Ovary (tissue), 3 donors: Measurements from ENCODE around the gene CDKAL1.

Experiments
- CTCF ChIP-seq, 3 donors: fragments of 450-650 bp in 2 of 3; fragments of 200-600 bp in 1 of 3; IDR thresholded peaks; one replicate each; pipeline versions ENCODE4 v1.5.1 to v1.8.0; 2016 to 2022; ENCODE audit warnings: antibody characterized with exemption in 3 of 3, mild to moderate bottlenecking in 1 of 3
- EP300 ChIP-seq: sonication (generic); formaldehyde crosslinking; IDR thresholded peaks from one replicate; pipeline ENCODE4 v1.6.1; 2017; ENCODE audit warnings: antibody characterized with exemption
- POLR2A ChIP-seq: fragments of 450-650 bp; IDR thresholded peaks from one replicate; pipeline ENCODE4 v1.6.1; 2017; ENCODE audit warnings: antibody characterized with exemption, mild to moderate bottlenecking, moderate library complexity
- donor health status: DM: no; HTN: no; CAD: no.

DNA sequence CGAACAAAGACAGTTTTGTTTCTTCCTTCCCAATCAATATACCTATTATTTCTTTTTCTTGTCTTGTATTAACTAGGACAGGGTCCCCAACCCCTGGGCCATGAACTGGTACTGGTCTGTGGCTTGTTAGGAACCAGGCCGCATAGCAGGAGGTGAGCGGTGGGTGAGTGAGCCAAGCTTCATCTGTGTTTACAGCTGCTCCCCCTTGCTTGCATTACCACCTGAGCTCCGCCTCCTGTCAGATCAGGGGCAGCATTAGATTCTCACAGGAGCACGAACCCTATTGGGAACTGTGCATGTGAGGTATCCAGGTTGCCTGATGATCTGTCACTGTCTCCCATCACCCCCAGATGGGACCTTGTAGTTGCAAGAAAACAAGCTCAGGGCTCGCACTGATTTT, 151.9 kb downstream of the CDKAL1 start:
- no peak for TF ChIP-seq POLR2A
- TF ChIP-seq CTCF (IDR thresholded peaks at IDR 0.05) = no peak
- TF ChIP-seq EP300 = no peak
